Measurements from ENCODE around the gene USP9X. TPM values are rescaled to one million over a fixed set of nuclear protein-coding genes. Genes with fewer than 3 reads are reported as not detected.

USP9X gene
- total and polyA plus RNA-seq, 10 donors: 8.0 to 116 (median 87.5) TPM

DNA sequence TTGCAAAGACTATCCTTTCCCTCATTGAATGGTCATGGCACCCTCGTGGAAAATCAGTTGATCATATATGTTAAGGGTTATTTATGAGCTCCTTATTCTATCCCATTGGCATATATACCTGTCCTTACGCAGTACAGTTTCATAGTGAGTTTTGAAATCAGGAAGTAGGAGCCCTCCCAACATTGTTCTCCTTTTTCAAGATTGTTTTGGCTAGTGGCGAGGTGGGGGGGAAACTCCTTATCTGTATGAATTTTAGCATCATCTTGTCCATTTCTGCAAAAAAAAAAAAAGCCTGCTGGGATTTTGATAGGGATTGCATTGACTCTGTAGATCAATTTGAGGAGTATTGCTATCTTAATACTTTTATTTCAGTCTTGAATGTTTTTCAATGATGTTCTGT is 2.5 kb upstream of the USP9X start:
- intact Hi-C loops (cut with DNase I; ENCODE audit: low total_unique reads): no loop called here
- 26 to 53% (median 43%) methylated on average over 3 of the region's 3 CpGs for WGBS, 5 donors
- no peaks in the 10 kb centered on the region for H3K36me3 ChIP-seq
- peaks cover 2 to 25% (median 11%) of the 10 kb centered on the region in 6 donors for H3K4me1 ChIP-seq
- TF ChIP-seq POLR2AphosphoS5 (IDR thresholded peaks at IDR 0.05): no peak
- TF ChIP-seq, protein P1, sequence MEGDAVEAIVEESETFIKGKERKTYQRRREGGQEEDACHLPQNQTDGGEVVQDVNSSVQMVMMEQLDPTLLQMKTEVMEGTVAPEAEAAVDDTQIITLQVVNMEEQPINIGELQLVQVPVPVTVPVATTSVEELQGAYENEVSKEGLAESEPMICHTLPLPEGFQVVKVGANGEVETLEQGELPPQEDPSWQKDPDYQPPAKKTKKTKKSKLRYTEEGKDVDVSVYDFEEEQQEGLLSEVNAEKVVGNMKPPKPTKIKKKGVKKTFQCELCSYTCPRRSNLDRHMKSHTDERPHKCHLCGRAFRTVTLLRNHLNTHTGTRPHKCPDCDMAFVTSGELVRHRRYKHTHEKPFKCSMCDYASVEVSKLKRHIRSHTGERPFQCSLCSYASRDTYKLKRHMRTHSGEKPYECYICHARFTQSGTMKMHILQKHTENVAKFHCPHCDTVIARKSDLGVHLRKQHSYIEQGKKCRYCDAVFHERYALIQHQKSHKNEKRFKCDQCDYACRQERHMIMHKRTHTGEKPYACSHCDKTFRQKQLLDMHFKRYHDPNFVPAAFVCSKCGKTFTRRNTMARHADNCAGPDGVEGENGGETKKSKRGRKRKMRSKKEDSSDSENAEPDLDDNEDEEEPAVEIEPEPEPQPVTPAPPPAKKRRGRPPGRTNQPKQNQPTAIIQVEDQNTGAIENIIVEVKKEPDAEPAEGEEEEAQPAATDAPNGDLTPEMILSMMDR (IDR thresholded peaks at IDR 0.05 in 8 of 11, conservative IDR thresholded peaks at IDR 0.05 in 3 of 11): no peak
- no peaks in the 10 kb centered on the region for H3K9me3 ChIP-seq
- H3K27me3 ChIP-seq (replicated peaks in 1 of 7): peaks cover 0 to 9% (median 0%) of the 10 kb centered on the region in 7 donors
- no peak overlapping the region for H3K4me3 ChIP-seq
- no peak for DNase-seq
- peak overlapping the region in 2 of 8 donors; percentile 32 to 100 for H3K27ac ChIP-seq

DNA sequence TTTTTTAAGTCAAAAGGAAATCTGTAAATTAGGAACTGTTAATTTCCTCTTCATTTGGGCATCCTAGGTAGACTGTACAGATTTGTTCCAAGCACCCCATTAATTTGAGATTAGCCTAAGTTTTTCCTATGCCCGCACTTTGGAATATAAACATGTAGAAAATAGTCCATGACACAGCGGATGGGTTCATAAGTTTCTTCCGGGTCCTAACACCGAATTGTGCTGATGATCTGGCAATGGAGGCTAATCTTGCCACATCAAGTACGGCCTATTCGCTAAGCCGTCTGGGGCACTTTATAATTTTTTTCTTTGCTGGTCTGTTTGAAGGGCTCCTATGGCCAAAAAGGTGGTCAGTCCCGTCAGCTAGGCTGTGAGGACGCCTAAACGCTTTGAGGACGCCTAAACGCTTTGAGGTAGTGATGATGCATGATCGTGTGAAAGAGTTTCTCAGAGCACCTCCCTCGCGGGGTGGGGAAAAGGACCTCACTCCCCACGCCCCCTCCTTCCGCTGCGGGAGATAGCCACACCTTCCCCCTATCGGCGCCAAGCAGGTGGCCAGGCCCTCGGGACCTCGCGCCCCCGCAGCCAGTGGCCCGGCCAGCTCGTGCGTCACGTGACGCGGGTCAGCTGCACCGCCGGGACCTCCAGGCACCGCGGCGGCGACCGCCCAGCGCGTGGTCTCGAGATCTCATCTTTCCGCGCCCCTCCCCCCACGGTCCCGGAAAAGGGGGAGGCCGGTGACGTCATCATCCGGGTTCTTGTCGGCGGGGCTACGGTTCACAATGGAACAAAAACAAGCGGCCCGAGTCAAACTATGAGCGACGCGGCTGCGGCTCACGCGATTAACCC is 977 bp upstream of the USP9X start:
- no peaks in the 10 kb centered on the region for H3K9me3 ChIP-seq
- TF ChIP-seq POLR2A (IDR thresholded peaks at IDR 0.05) (peak; percentile 4 to 91 (median 46)), POLR2AphosphoS5 (IDR thresholded peaks at IDR 0.05) (peak; percentile 89 to 98 (median 94))
- TF ChIP-seq, protein P1 (IDR thresholded peaks at IDR 0.05 in 8 of 11, conservative IDR thresholded peaks at IDR 0.05 in 3 of 11): peak in 6 of 11 experiments; percentile 19 to 40 (median 31)
- peak overlapping the region; percentile 58 to 91 (median 79) for H3K4me3 ChIP-seq
- DNase-seq: peak; percentile 99
- intact Hi-C loops (cut with DNase I; ENCODE audit: low total_unique reads): no loop called here
- H3K4me1 ChIP-seq: peaks cover 6 to 40% (median 24%) of the 10 kb centered on the region in 6 donors
- no peaks in the 10 kb centered on the region for H3K27me3 ChIP-seq (replicated peaks in 1 of 7)
- H3K27ac ChIP-seq: peak overlapping the region; percentile 95 to 100 (median 99)
- WGBS, 5 donors: 0 to 11% (median 0%) methylated on average over 7 to 58 of the region's 58 CpGs
- H3K36me3 ChIP-seq: no peaks in the 10 kb centered on the region

DNA sequence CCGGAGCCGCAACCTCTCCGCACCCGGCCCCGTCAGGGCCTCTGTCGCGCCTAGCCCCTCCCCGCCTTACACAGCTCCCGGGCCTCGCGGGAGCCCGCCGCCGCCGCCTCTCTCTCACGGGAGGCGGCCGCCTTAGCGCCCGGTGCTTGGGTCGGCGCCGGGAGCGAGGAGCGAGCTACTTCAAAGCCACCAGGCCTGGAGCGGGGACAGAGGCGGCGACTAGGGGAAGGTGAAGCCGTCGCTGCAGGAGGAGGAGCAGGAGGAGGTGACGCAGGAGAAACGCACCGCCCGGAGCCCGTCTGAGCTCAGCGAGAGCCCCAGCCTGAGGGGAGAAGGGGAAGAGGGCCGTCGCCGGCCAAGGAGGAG is 250 bp downstream of the USP9X start:
- peak overlapping the region; percentile 58 to 91 (median 79) for H3K4me3 ChIP-seq
- no peaks in the 10 kb centered on the region for H3K36me3 ChIP-seq
- no peaks in the 10 kb centered on the region for H3K27me3 ChIP-seq (replicated peaks in 1 of 7)
- H3K27ac ChIP-seq: peak overlapping the region; percentile 95 to 100 (median 99)
- 0 to 4% (median 0%) methylated on average over 16 to 39 of the region's 39 CpGs; no CpG with 5 or more reads in 1 of the 5 donors for WGBS, 5 donors
- TF ChIP-seq POLR2AphosphoS5 (IDR thresholded peaks at IDR 0.05): peak; percentile 45 to 84 (median 79)
- TF ChIP-seq POLR2A (IDR thresholded peaks at IDR 0.05): peak in 1 of 3 donors; percentile 35
- TF ChIP-seq, protein P1 (IDR thresholded peaks at IDR 0.05 in 8 of 11, conservative IDR thresholded peaks at IDR 0.05 in 3 of 11): no peak
- peaks cover 12 to 51% (median 34%) of the 10 kb centered on the region in 6 donors for H3K4me1 ChIP-seq
- intact Hi-C loops (cut with DNase I; ENCODE audit: low total_unique reads): no loop called here
- DNase-seq: peak; percentile 96
- H3K9me3 ChIP-seq: no peaks in the 10 kb centered on the region

Data from spleen (tissue), 11 donors.